ENCODE data around the gene SPOCD1.

SPOCD1 gene

GRCh38 chr1:31848381-31848897 is 32.6 kb upstream of the SPOCD1 start:
- Histone ChIP-seq H3K4me1 (ENCODE audit: control insufficient read depth, insufficient read depth, low read length, poor library complexity, severe bottlenecking) (no peaks in the 10 kb centered on the region), H3K36me3 (ENCODE audit: control insufficient read depth, insufficient read depth, low read length) (no peaks in the 10 kb centered on the region), H3K9me3 (ENCODE audit: control insufficient read depth, low read length) (no peaks in the 10 kb centered on the region), H3K27ac (ENCODE audit: low read depth, low read length, severe bottlenecking) (no peak overlapping the region), H3K4me3 (ENCODE audit: extremely low read depth, insufficient read depth, low read length, poor library complexity, severe bottlenecking) (no peak overlapping the region)
- WGBS, 2 experiments (ENCODE audit: insufficient coverage in 2 of 2): 90 to 93% methylated on average over 8 to 9 of the region's 11 CpGs

GRCh38 chr1:31846484-31846883 is 30.7 kb upstream of the SPOCD1 start:
- no peaks in the 10 kb centered on the region for H3K4me1 ChIP-seq (ENCODE audit: control insufficient read depth, insufficient read depth, low read length, poor library complexity, severe bottlenecking)
- no peaks in the 10 kb centered on the region for H3K9me3 ChIP-seq (ENCODE audit: control insufficient read depth, low read length)
- no peaks in the 10 kb centered on the region for H3K36me3 ChIP-seq (ENCODE audit: control insufficient read depth, insufficient read depth, low read length)
- no peak overlapping the region for H3K4me3 ChIP-seq (ENCODE audit: extremely low read depth, insufficient read depth, low read length, poor library complexity, severe bottlenecking)
- no peak overlapping the region for H3K27ac ChIP-seq (ENCODE audit: low read depth, low read length, severe bottlenecking)

- H3K4me1 ChIP-seq (ENCODE audit: control insufficient read depth, insufficient read depth, low read length, poor library complexity, severe bottlenecking): no peaks in the 10 kb centered on the region
- no peaks in the 10 kb centered on the region for H3K36me3 ChIP-seq (ENCODE audit: control insufficient read depth, insufficient read depth, low read length)
- no peaks in the 10 kb centered on the region for H3K9me3 ChIP-seq (ENCODE audit: control insufficient read depth, low read length)
- H3K4me3 ChIP-seq (ENCODE audit: extremely low read depth, insufficient read depth, low read length, poor library complexity, severe bottlenecking): no peak overlapping the region
- H3K27ac ChIP-seq (ENCODE audit: low read depth, low read length, severe bottlenecking): no peak overlapping the region
- WGBS, 2 experiments (ENCODE audit: insufficient coverage in 2 of 2): 79 to 80% methylated on average over 2 of the region's 2 CpGs
Observed at GRCh38 chr1:31843506-31843905, 27.7 kb upstream of the SPOCD1 start.

- no peak overlapping the region for H3K4me3 ChIP-seq (ENCODE audit: extremely low read depth, insufficient read depth, low read length, poor library complexity, severe bottlenecking)
- WGBS, 2 experiments (ENCODE audit: insufficient coverage in 2 of 2): 91 to 98% methylated on average over 4 to 5 of the region's 6 CpGs
- H3K36me3 ChIP-seq (ENCODE audit: control insufficient read depth, insufficient read depth, low read length): no peaks in the 10 kb centered on the region
- H3K4me1 ChIP-seq (ENCODE audit: control insufficient read depth, insufficient read depth, low read length, poor library complexity, severe bottlenecking): no peaks in the 10 kb centered on the region
- no peaks in the 10 kb centered on the region for H3K9me3 ChIP-seq (ENCODE audit: control insufficient read depth, low read length)
- no peak overlapping the region for H3K27ac ChIP-seq (ENCODE audit: low read depth, low read length, severe bottlenecking)
Observed at GRCh38 chr1:31839662-31840343, 24.0 kb upstream of the SPOCD1 start.

GRCh38 chr1:31837451-31838158 is 21.8 kb upstream of the SPOCD1 start:
- Histone ChIP-seq H3K9me3 (ENCODE audit: control insufficient read depth, low read length) (no peaks in the 10 kb centered on the region), H3K27ac (ENCODE audit: low read depth, low read length, severe bottlenecking) (no peak overlapping the region), H3K4me1 (ENCODE audit: control insufficient read depth, insufficient read depth, low read length, poor library complexity, severe bottlenecking) (no peaks in the 10 kb centered on the region), H3K4me3 (ENCODE audit: extremely low read depth, insufficient read depth, low read length, poor library complexity, severe bottlenecking) (no peak overlapping the region), H3K36me3 (ENCODE audit: control insufficient read depth, insufficient read depth, low read length) (no peaks in the 10 kb centered on the region)
- 85 to 93% methylated on average over 7 to 9 of the region's 9 CpGs for WGBS, 2 experiments (ENCODE audit: insufficient coverage in 2 of 2)

GRCh38 chr1:31836638-31837037 is 20.8 kb upstream of the SPOCD1 start:
- H3K27ac ChIP-seq (ENCODE audit: low read depth, low read length, severe bottlenecking): no peak overlapping the region
- H3K9me3 ChIP-seq (ENCODE audit: control insufficient read depth, low read length): no peaks in the 10 kb centered on the region
- 87 to 94% methylated on average over 4 to 5 of the region's 5 CpGs for WGBS, 2 experiments (ENCODE audit: insufficient coverage in 2 of 2)
- no peaks in the 10 kb centered on the region for H3K4me1 ChIP-seq (ENCODE audit: control insufficient read depth, insufficient read depth, low read length, poor library complexity, severe bottlenecking)
- H3K36me3 ChIP-seq (ENCODE audit: control insufficient read depth, insufficient read depth, low read length): no peaks in the 10 kb centered on the region
- H3K4me3 ChIP-seq (ENCODE audit: extremely low read depth, insufficient read depth, low read length, poor library complexity, severe bottlenecking): no peak overlapping the region

- 67 to 100% methylated on average over 1 to 2 of the region's 3 CpGs for WGBS, 2 experiments (ENCODE audit: insufficient coverage in 2 of 2)
- Histone ChIP-seq H3K36me3 (ENCODE audit: control insufficient read depth, insufficient read depth, low read length) (no peaks in the 10 kb centered on the region), H3K9me3 (ENCODE audit: control insufficient read depth, low read length) (no peaks in the 10 kb centered on the region), H3K27ac (ENCODE audit: low read depth, low read length, severe bottlenecking) (no peak overlapping the region), H3K4me1 (ENCODE audit: control insufficient read depth, insufficient read depth, low read length, poor library complexity, severe bottlenecking) (no peaks in the 10 kb centered on the region), H3K4me3 (ENCODE audit: extremely low read depth, insufficient read depth, low read length, poor library complexity, severe bottlenecking) (no peak overlapping the region)
Observed at GRCh38 chr1:31835415-31835814, 19.6 kb upstream of the SPOCD1 start.

- Histone ChIP-seq H3K36me3 (ENCODE audit: control insufficient read depth, insufficient read depth, low read length) (no peaks in the 10 kb centered on the region), H3K27ac (ENCODE audit: low read depth, low read length, severe bottlenecking) (no peak overlapping the region), H3K4me3 (ENCODE audit: extremely low read depth, insufficient read depth, low read length, poor library complexity, severe bottlenecking) (no peak overlapping the region), H3K9me3 (ENCODE audit: control insufficient read depth, low read length) (no peaks in the 10 kb centered on the region), H3K4me1 (ENCODE audit: control insufficient read depth, insufficient read depth, low read length, poor library complexity, severe bottlenecking) (no peaks in the 10 kb centered on the region)
- WGBS, 2 experiments (ENCODE audit: insufficient coverage in 2 of 2): 76 to 84% methylated on average over 6 of the region's 6 CpGs
Observed at GRCh38 chr1:31834501-31834900, 18.7 kb upstream of the SPOCD1 start.

GRCh38 chr1:31831397-31832378 is 15.9 kb upstream of the SPOCD1 start:
- Histone ChIP-seq H3K4me3 (ENCODE audit: extremely low read depth, insufficient read depth, low read length, poor library complexity, severe bottlenecking) (no peak overlapping the region), H3K9me3 (ENCODE audit: control insufficient read depth, low read length) (no peaks in the 10 kb centered on the region), H3K4me1 (ENCODE audit: control insufficient read depth, insufficient read depth, low read length, poor library complexity, severe bottlenecking) (no peaks in the 10 kb centered on the region), H3K27ac (ENCODE audit: low read depth, low read length, severe bottlenecking) (no peak overlapping the region), H3K36me3 (ENCODE audit: control insufficient read depth, insufficient read depth, low read length) (no peaks in the 10 kb centered on the region)
- 81 to 91% methylated on average over 5 to 8 of the region's 9 CpGs for WGBS, 2 experiments (ENCODE audit: insufficient coverage in 2 of 2)

GRCh38 chr1:31830511-31830910 is 14.7 kb upstream of the SPOCD1 start:
- Histone ChIP-seq H3K4me3 (ENCODE audit: extremely low read depth, insufficient read depth, low read length, poor library complexity, severe bottlenecking) (no peak overlapping the region), H3K27ac (ENCODE audit: low read depth, low read length, severe bottlenecking) (no peak overlapping the region), H3K4me1 (ENCODE audit: control insufficient read depth, insufficient read depth, low read length, poor library complexity, severe bottlenecking) (no peaks in the 10 kb centered on the region), H3K36me3 (ENCODE audit: control insufficient read depth, insufficient read depth, low read length) (no peaks in the 10 kb centered on the region), H3K9me3 (ENCODE audit: control insufficient read depth, low read length) (no peaks in the 10 kb centered on the region)
- 90 to 97% methylated on average over 7 to 8 of the region's 8 CpGs for WGBS, 2 experiments (ENCODE audit: insufficient coverage in 2 of 2)
